GM23338 (cell line): ENCODE results near the gene ABL1. TPM values are rescaled to one million over a fixed set of nuclear protein-coding genes. Genes with fewer than 3 reads are reported as not detected.
A peak's percentile ranks its signal among the peaks of the same experiment; 100 is the strongest.

Experiments
- ATAC-seq: fragments of 200-7000 bp; cut with Tn5 transposase; 3 replicates; pipeline ENCODE4 v1.9.1; 2020
- DNase-seq: peaks from one replicate; pipeline ENCODE4 v3.0.0-alpha.2; 2015; ENCODE audit warnings: low spot score
- H2AFZ ChIP-seq: fragments of 200-600 bp; sonication (generic); 2 replicates; pipeline ENCODE4 v1.8.0; 2016; ENCODE audit warnings: antibody characterized with exemption, mild to moderate bottlenecking, moderate library complexity
- H3F3A ChIP-seq: fragments of 200-600 bp; sonication (generic); replicated peaks from 2 replicates; pipeline ENCODE4 v1.8.0; 2017; ENCODE audit warnings: antibody characterized with exemption, mixed run types, low read depth
- H3K27ac ChIP-seq: fragments of 200-600 bp; sonication (generic); 2 replicates; pipeline ENCODE4 v1.6.1; 2016; ENCODE audit warnings: low read depth
- H3K27me3 ChIP-seq: fragments of 200-600 bp; sonication (generic); 2 replicates; pipeline ENCODE4 v1.8.0; 2016; ENCODE audit warnings: mild to moderate bottlenecking, mixed run types, moderate library complexity; ENCODE audit not compliant: insufficient read depth
- H3K36me3 ChIP-seq: fragments of 200-600 bp; sonication (generic); 2 replicates; pipeline ENCODE4 v1.8.0; 2016; ENCODE audit warnings: mild to moderate bottlenecking; ENCODE audit not compliant: insufficient read depth
- H3K4me1 ChIP-seq: fragments of 200-600 bp; sonication (generic); 2 replicates; pipeline ENCODE4 v1.8.0; 2016; ENCODE audit warnings: mild to moderate bottlenecking, moderate library complexity; ENCODE audit not compliant: insufficient read depth
- H3K4me2 ChIP-seq: fragments of 200-600 bp; sonication (generic); 2 replicates; pipeline ENCODE4 v1.7.1; 2017; ENCODE audit warnings: mixed run types
- H3K4me3 ChIP-seq: fragments of 200-600 bp; sonication (generic); 2 replicates; pipeline ENCODE4 v1.6.1; 2016; ENCODE audit warnings: mixed run types
- H3K79me2 ChIP-seq: fragments of 200-600 bp; sonication (generic); replicated peaks from 2 replicates; pipeline ENCODE4 v1.8.0; 2017; ENCODE audit warnings: mild to moderate bottlenecking; ENCODE audit not compliant: insufficient read depth
- H3K9me2 ChIP-seq: fragments of 200-600 bp; sonication (generic); 2 replicates; pipeline ENCODE4 v1.8.0; 2017; ENCODE audit not compliant: insufficient read depth
- H4K20me1 ChIP-seq: fragments of 200-600 bp; sonication (generic); replicated peaks from 2 replicates; pipeline ENCODE4 v1.8.0; 2017; ENCODE audit warnings: mild to moderate bottlenecking; ENCODE audit not compliant: insufficient read depth
- H3K27ac Mint-ChIP-seq: 2 replicates; pipeline ENCODE4 v1.8.0; 2020; ENCODE audit warnings: inconsistent platforms, mild to moderate bottlenecking, moderate library complexity, mixed read lengths
- H3K27me3 Mint-ChIP-seq: 3 replicates; pipeline ENCODE4 v1.8.0; 2022; ENCODE audit warnings: low read depth, mild to moderate bottlenecking, moderate library complexity, mixed read lengths, inconsistent platforms; ENCODE audit not compliant: insufficient read depth, poor library complexity
- H3K36me3 Mint-ChIP-seq: 3 replicates; pipeline ENCODE4 v1.8.0; 2021; ENCODE audit warnings: low read depth, mild to moderate bottlenecking, inconsistent platforms, moderate library complexity, mixed read lengths
- H3K4me1 Mint-ChIP-seq: 3 replicates; pipeline ENCODE4 v1.8.0; 2020; ENCODE audit warnings: mild to moderate bottlenecking, inconsistent platforms, mixed read lengths
- H3K4me3 Mint-ChIP-seq: 3 replicates; pipeline ENCODE4 v1.8.0; 2021; ENCODE audit warnings: moderate library complexity, mild to moderate bottlenecking, inconsistent platforms, mixed read lengths
- H3K9me3 Mint-ChIP-seq: 3 replicates; pipeline ENCODE4 v1.8.0; 2020; ENCODE audit warnings: moderate library complexity, mild to moderate bottlenecking, inconsistent platforms, mixed read lengths
- POLR2AphosphoS5 ChIP-seq: IDR thresholded peaks from 2 replicates; pipeline ENCODE4 v1.6.1; 2016; ENCODE audit warnings: antibody characterized with exemption, low read depth
- ZNF114 ChIP-seq: fragments of 250-450 bp; sonication (Bioruptor Pico); IDR thresholded peaks from 2 replicates; pipeline ENCODE4 v1.5.0; 2020; ENCODE audit warnings: mild to moderate bottlenecking, moderate library complexity
- ZNF462 ChIP-seq: fragments of 250-450 bp; sonication (Bioruptor Pico); IDR thresholded peaks from 2 replicates; pipeline ENCODE4 v1.5.0; 2020; ENCODE audit warnings: mild to moderate bottlenecking, moderate library complexity
- polyA plus RNA-seq: library from polyadenylated mRNA; unstranded; fragments of >200 nt; fragmentation: Nextera tagmentation; extraction: Ambion mirVana; gene quantifications from 2 replicates; pipeline ENCODE4 v1.2.1, GENCODE V29; 2016
- total RNA-seq: library from RNA; depleted of rRNA; stranded (reverse); fragments of >200 nt; shearing (Covaris generic); gene quantifications from 2 replicates; pipeline ENCODE4 v1.2.3, GENCODE V29; 2014; rRNA removed
- TF ChIP-seq, protein P1 (sequence below): IDR thresholded peaks from one replicate; pipeline ENCODE4 v1.6.1; 2018; ENCODE audit warnings: antibody characterized with exemption; ENCODE audit not compliant: unreplicated experiment

ABL1 gene
- total and polyA plus RNA-seq, 2 experiments from 2014 or later, result 20.7 to 85.1 TPM

GRCh38 chr9:130935648-130936271 is 100.7 kb downstream of the ABL1 start (continued):
- TF ChIP-seq ZNF462, result no peak
- TF ChIP-seq, protein P1, sequence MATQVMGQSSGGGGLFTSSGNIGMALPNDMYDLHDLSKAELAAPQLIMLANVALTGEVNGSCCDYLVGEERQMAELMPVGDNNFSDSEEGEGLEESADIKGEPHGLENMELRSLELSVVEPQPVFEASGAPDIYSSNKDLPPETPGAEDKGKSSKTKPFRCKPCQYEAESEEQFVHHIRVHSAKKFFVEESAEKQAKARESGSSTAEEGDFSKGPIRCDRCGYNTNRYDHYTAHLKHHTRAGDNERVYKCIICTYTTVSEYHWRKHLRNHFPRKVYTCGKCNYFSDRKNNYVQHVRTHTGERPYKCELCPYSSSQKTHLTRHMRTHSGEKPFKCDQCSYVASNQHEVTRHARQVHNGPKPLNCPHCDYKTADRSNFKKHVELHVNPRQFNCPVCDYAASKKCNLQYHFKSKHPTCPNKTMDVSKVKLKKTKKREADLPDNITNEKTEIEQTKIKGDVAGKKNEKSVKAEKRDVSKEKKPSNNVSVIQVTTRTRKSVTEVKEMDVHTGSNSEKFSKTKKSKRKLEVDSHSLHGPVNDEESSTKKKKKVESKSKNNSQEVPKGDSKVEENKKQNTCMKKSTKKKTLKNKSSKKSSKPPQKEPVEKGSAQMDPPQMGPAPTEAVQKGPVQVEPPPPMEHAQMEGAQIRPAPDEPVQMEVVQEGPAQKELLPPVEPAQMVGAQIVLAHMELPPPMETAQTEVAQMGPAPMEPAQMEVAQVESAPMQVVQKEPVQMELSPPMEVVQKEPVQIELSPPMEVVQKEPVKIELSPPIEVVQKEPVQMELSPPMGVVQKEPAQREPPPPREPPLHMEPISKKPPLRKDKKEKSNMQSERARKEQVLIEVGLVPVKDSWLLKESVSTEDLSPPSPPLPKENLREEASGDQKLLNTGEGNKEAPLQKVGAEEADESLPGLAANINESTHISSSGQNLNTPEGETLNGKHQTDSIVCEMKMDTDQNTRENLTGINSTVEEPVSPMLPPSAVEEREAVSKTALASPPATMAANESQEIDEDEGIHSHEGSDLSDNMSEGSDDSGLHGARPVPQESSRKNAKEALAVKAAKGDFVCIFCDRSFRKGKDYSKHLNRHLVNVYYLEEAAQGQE, result no peak

GRCh38 chr9:130936285-130937117 is 101.4 kb downstream of the ABL1 start:
- H3K27me3 Mint-ChIP-seq, result peaks cover 53% of the 10 kb centered on the region
- Histone ChIP-seq H3K4me3 (no peak overlapping the region), H3K27ac (no peak overlapping the region), H3K4me2 (peak overlapping the region; percentile 36; the same call in 1 of the 2 replicates), H3K9me2 (no peaks in the 10 kb centered on the region), H2AFZ (no peak overlapping the region), H3K36me3 (no peaks in the 10 kb centered on the region), H3K79me2 (no peaks in the 10 kb centered on the region), H3F3A (peaks cover 16% of the 10 kb centered on the region), H4K20me1 (no peaks in the 10 kb centered on the region), H3K4me1 (peaks cover 54% of the 10 kb centered on the region), H3K27me3 (peaks cover 43% of the 10 kb centered on the region)
- peak; percentile 81 for DNase-seq
- peak; percentile 37 for ATAC-seq
- no peak overlapping the region for H3K27ac Mint-ChIP-seq
- peak overlapping the region; percentile 48 for H3K4me3 Mint-ChIP-seq
- H3K36me3 Mint-ChIP-seq, result no peaks in the 10 kb centered on the region; the same call in 2 of the 3 replicates
- TF ChIP-seq POLR2AphosphoS5 (0 out of 2 replicates have a peak, but pooled peaks have one; percentile 19), ZNF114 (no peak)
- H3K9me3 Mint-ChIP-seq, result no peaks in the 10 kb centered on the region; the same call in 2 of the 3 replicates
- H3K4me1 Mint-ChIP-seq, result peaks cover 60% of the 10 kb centered on the region

Other genes with a start within 250 kb of the ABL1 start
- 0.78 TPM in 1 of 2 replicates, not detected in the other for gene PRDM12, start 170.7 kb upstream of the ABL1 start, total RNA-seq
- gene PRDM12, start 170.7 kb upstream of the ABL1 start, polyA plus RNA-seq, result 0.11 and 0.14 TPM in 2 replicates
- 77.7 and 80.3 TPM in 2 replicates for gene EXOSC2, start 141.5 kb upstream of the ABL1 start, total RNA-seq
- 35.1 and 37.6 TPM in 2 replicates for gene EXOSC2, start 141.5 kb upstream of the ABL1 start, polyA plus RNA-seq
- not detected in 2 replicates for gene QRFP, start 61.6 kb downstream of the ABL1 start, total RNA-seq
- gene QRFP, start 61.6 kb downstream of the ABL1 start, polyA plus RNA-seq, result not detected in 2 replicates
- gene FIBCD1, start 104.0 kb downstream of the ABL1 start, total RNA-seq, result 4.4 and 15.5 TPM in 2 replicates
- gene FIBCD1, start 104.0 kb downstream of the ABL1 start, polyA plus RNA-seq, result 5.6 and 9.0 TPM in 2 replicates
- gene LAMC3, start 173.9 kb downstream of the ABL1 start, total RNA-seq, result 19.2 and 27.4 TPM in 2 replicates
- 8.2 and 9.0 TPM in 2 replicates for gene LAMC3, start 173.9 kb downstream of the ABL1 start, polyA plus RNA-seq